Erythroblast (primary cell): ENCODE measurements around the gene GRXCR2.

Source experiments
- GATA1 ChIP-seq: IDR thresholded peaks from 2 replicates; pipeline ENCODE4 v1.6.1; 2011; ENCODE audit warnings: low read depth, mild to moderate bottlenecking, control low read depth, low read length, moderate library complexity
- POLR2A ChIP-seq: IDR thresholded peaks from 2 replicates; pipeline ENCODE4 v1.6.1; 2011; ENCODE audit warnings: mild to moderate bottlenecking, low read length

DNA sequence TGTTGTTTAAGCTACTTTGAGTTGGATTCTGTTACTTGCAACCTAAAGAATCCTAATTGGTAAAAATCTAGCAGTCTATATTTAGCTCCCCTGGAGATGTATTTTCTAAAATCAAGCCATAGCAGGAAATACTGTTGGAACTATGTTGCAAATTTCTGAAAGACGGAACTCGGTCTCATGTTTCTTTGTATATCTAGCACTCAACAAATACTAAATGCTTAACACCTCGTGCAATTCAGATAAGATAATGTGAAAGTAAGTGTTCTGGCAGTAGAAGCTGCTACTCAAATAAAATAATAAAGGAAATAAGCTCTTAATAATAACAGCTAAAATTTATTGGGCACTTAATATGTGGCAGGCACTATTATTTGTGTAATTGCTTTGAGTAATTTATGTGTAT lies 26.7 kb downstream of the GRXCR2 start:
- TF ChIP-seq POLR2A, result no peak
- no peak for TF ChIP-seq GATA1
